GM18867 (cell line): ENCODE data around the gene DNAH12.
"Not testable (repeated sequence)": the region's sequence is repeated elsewhere in the genome, so short reads cannot be mapped to it uniquely, and the experiment has no call there.

Source experiments
- ATAC-seq: cut with Tn5 transposase; IDR thresholded peaks from one replicate; pipeline ENCODE4 v1.9.1; 2021; ENCODE audit warnings: mild to moderate bottlenecking, moderate library complexity; ENCODE audit not compliant: unreplicated experiment

The DNAH12 gene

DNA sequence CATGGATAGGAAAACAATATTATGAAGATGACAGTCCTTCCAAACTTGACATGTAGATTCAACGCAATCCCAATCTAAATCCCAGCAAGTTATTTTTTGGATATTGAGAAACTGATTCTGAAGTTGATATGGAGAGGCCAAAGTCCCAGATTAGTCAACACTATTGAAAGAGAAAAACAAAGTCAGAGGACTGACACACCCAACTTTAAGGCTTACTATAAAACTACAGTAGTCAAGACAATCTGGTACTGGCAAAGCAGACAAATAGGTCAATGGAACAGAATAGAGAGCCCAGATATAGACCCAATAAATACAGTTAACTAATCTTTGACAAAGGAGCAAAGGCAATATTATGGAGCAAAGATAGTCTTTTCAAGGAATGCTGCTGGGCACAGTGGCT is 132.4 kb downstream of the DNAH12 start:
- ATAC-seq, result no peak

DNA sequence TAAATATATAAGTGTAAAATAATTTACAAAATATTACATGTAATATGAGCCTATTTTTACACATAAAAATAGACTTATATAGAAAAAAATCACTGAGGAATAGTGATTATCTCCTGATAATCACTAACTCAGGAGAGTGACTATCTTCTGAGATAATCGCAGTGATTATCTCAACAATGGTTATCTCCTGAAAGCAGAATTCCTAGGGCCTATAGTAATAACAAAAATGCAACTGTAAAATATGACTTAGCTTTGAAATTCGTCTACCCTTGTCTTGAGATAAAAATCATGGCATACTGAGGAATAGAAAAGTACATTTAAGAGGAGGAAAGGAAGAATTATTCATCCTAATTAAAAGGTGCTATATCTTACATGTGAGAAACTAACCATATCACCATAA is 134.7 kb downstream of the DNAH12 start:
- no peak for ATAC-seq

DNA sequence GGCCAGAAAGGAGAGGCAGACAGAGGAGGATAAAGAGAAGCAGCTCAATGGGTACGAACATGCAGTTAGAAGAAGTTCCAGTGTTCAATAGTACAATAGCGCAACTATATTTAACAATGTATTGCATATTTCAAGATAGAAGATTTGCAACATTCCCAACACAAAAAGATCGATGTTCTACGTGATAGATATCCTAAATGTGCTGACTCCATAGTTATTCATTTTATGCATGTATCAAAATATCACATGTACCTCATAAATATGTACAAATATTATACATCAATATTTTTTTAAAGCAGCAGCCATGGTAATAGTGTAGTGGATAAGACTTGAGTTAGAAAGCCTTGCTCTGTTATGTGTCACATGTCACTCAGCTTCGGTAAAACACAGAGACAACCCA is 141.5 kb downstream of the DNAH12 start:
- no peak for ATAC-seq

DNA sequence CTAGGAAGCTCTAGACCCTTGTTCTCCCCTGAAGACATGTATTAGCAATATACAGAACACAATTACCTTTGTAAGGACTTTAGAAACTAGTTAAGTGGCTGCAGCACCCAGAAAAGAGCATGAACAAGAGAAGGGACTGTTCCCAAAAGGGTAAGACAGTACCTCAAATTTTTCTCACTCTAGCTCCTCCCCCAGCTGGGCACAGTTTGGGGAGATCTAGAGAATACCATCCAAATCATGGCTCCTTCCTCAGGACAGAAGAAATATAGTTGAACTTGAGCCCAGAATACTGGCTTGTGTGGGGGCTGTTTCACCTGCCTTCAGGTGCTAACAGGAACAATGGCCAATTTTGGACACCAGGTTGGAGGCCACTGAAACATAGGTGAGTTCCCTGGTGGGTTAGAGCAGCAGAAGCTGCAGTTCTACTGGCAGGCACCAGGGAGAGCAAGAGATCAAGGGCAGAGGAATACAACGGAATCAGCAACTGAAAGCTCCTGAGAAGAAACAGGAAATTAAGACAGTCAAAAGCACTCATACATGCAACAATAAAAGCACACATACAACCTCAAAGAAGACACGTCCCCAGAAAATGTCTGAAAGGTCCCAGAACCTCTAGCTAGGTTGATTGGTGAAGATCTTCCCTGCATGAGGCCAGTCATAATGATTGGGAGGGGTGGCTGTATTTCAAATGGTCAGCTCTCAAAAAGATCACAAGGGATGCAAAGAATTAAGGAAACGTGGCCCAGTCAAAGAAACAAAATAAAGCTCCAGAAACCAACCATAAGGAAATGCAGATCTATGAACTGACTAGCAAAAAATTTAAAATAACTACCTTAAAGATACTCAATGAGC is 146.7 kb downstream of the DNAH12 start:
- peak; percentile 99 for ATAC-seq

DNA sequence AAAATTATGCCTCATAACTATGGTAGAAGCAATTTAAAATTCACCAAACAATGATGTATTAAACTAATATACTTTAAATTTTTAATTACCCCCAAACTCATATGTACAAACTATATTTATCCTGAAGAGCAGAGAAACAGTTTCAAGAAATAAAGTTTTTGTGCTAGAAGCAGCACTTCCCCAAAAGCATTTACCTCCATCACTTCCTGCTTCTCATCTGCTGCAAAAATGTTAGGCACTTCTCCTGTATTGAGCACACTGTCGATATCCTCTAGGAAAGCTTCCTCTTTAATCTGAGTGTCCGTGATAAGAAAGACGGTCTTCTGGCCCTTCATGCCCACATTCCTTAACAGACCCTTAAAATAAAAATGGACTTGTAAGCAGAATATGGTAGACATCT is 150.2 kb downstream of the DNAH12 start:
- no peak for ATAC-seq

DNA sequence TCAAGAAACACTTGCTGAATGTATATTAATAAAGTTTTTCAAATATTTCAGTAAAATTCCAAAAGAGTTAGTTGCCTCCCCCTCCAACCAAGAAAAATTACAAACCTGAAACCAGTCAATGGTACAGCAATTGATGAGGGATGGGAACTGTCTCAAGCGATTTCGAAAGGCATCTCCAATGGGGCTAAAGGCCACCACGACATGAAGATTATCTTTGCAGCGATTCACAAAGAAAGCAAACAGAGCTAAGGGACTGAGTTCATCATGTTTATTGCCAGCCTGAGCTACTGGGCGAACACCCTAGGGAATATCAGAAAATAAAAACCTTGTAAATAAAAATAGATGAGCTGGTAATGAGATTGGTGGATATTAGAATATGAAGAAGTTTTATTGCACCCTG is 152.4 kb downstream of the DNAH12 start:
- no peak for ATAC-seq

DNA sequence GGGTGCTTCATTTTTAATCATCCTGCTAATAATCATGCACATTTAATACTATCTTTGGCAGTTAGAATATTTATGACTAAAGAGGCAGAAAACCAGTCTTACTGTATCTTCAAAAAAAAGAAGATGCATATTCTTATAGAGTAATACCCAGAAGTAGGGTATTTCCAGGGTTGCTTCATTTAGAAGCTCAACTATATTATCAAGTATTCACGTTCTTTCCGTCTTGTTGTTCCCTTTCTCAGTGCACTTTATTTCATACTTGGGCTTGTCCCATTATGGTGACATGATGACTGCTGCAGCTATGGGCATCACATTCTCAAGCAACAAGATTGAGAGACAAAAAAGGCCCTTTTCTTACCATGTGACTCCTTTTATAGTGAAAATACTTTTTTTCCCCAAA is 154.9 kb downstream of the DNAH12 start:
- ATAC-seq, result no peak

DNA sequence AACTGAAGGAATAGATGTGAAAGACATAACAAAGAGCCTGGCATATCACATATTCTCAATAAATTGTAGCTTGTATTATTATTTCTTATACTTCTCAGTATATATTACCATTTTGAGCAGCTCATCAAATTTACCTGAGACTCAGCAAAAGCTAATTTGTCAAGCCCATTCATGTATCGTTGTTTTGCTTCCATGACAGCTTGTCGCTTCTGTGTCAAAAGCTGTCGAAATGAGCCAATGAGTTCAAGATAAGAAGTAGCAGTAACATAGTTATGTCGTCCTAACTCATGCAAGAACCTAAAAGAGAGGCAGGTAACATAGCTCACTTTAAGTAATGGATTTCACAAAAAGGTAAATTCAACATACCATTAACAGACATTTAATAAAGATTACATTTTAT is 157.8 kb downstream of the DNAH12 start:
- no peak for ATAC-seq

DNA sequence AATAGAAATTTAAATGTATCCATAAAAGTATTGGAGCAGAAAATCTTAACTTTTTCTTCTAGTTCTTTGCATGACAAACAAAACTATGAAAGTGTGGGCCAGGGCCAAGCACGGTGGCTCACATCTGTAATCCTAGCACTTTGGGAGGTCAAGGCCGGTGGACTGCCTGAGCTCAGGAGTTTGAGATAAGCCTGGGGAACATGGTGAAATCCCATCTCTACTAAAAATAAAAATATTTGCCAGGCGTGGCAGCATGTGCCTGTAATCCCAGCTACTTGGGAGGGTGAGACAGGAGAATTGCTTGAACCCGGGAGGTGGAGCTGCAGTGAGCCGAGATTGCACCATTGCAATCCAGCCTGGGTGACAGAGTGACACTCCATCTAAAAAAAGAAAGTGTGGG is 158.6 kb downstream of the DNAH12 start:
- no peak for ATAC-seq

DNA sequence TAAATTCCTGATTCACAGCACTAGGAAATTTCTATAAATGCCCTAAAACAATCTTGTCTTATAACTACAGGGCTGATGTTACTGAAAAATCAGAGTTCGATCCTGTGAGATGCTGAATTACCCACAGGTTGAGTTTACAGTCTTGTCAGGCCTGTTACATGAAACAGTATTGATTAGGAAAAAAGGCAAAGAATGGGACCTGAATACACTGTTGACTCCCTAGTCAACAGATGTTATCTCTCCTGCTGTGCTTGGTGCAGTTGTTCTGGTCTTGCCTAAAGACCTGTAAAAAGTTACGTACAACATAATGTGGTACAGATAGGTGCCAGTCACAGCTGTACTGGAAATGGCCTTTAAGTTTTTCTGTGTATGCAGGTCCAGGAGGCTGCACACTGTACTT is 160.3 kb downstream of the DNAH12 start:
- ATAC-seq, result no peak

DNA sequence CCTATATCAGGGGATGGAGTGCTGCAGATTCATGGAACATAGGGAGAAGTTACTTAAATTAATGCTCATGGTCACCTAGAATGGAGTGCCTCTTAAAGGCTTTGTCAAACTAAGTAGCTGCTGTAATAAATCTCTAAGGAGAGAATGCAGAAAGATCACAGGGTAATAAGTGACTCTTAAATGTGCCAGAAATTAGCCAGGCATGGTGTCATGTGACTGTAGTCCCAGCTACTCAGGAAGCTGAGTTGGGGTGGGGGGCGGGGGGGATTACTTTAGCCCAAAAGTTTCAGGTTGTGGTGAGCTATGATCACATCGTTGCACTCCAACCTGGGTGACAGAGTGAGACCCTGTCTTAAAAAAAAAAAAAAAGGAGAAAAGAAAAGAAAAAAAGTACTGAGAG is 160.7 kb downstream of the DNAH12 start:
- no peak for ATAC-seq

DNA sequence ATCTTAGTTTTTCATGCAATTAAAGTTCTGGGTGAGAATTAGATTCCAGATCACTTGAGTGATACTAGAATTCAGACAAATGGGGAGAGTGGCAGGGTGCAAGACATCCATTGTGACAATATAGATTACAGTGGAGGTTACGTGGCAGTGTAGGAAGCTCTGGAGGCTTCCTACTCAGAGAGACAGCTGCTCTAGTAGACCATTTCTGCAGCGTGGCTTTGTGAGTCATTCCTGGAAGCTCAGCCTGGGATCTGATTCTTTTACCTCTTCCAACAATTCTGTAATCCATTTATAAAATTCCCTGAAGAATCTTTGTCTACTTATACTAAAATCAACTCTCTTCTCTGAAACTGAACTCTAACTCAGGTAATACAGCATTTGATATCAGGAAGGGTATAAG is 161.2 kb downstream of the DNAH12 start:
- no peak for ATAC-seq

DNA sequence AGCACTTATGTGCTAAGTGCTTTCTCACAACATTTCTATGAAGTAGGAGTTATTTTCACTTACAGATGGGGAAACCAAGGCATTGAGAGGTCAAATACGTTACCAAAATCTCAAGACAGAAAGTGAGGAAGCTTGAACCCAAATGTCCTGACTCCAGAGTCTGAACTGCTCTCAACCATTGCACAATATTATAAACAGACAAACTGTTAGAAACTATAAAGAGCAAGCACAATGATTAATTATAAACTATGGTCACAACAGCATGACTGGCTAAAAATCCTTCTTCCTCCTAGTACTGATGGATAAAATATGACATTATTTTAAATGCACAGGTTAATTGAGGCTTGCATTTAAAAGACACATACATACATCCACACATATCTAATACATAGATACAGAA is 173.8 kb downstream of the DNAH12 start:
- ATAC-seq, result no peak

DNA sequence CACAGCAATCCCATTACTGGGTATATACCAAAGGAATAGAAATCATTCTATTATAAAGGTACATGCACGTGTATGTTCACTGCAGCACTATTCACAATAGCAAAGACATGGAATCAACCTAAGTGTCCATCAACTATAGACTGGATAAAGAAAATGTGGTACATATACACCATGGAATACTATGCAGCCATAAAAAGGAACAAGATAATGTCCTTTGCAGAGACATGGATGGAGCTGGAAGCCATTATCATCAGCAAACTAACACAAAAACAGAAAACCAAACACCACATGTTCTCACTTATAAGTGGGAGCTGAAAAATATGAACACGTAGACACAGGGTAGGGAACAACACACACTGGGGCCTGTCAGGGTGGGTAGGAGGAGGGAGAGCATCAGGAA is 179.1 kb downstream of the DNAH12 start:
- not testable (repeated sequence) for ATAC-seq

DNA sequence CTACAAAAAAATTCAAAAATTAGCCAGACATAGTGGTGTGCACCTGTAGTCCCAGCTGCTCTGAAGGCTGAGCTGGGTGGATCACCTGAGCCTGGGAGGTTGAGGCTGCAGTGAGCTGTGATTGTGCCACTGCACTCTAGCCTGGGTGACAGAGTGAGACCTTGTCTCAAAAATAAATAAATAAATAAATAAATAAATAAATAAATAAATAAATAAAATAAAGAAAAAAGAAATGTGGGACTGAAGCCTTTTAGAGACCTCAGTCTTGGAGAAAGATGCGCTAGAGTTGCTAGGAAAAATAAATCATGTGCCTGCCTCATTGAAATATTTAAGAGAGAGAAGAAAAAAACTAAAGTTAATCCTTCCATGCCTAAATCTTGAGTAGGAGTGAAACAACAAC is 187.9 kb downstream of the DNAH12 start:
- not testable (repeated sequence) for ATAC-seq

DNA sequence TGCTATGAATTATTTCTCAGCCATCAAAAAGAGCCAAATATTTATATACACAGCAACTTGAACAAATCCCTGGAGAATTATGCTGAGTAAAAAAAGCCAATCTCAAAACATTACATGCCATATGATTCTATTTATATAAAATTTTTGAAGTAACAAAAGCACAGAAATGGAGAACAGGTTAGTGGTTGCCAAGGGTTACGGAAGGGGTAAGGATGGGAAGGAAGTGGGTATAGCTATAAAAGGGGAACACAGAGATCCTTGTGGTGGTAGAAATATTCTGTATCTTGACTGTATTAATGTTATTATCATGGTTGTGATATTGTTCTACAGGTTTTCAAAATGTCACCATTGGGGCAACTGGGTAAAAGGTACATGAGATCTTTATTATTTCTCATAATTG is 189.4 kb downstream of the DNAH12 start:
- no peak for ATAC-seq

DNA sequence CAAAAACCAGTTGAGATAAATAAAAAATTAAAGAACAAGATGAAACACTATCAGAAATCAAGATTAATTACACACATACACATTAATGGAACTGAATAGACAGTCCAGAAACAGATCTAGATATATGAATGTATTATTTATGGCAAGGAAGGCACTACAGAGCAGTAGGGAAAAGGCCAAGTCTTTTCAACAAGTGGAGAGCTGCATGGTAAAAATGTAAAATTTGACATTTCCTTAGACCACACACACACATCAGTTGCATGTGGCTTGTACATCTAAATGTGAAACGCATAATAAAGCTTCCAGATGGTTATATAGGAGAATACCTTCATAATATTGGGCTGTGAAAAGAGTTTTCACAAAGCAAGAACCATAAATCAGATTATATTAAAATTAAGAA is 193.9 kb downstream of the DNAH12 start:
- no peak for ATAC-seq

DNA sequence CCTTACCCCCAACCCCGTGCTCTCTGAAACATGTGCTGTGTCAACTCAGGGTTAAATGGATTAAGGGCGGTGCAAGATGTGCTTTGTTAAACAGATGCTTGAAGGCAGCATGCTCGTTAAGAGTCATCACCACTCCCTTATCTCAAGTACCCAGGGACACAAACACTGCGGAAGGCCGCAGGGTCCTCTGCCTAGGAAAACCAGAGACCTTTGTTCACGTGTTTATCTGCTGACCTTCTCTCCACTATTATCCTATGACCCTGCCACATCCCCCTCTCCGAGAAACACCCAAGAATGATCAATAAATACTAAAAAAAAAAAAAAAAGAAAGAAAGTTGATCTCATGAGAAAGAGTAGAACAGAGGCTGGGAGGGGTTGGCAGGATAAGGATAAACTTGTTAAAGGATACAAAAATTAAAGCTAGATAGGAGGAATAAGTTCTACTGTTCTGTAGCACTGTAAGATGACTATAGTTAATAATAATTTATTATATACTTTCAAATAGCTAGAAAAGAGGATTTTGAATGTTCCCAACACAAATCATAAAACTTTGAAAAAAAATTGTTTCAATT is 205.0 kb downstream of the DNAH12 start:
- not testable (repeated sequence) for ATAC-seq

DNA sequence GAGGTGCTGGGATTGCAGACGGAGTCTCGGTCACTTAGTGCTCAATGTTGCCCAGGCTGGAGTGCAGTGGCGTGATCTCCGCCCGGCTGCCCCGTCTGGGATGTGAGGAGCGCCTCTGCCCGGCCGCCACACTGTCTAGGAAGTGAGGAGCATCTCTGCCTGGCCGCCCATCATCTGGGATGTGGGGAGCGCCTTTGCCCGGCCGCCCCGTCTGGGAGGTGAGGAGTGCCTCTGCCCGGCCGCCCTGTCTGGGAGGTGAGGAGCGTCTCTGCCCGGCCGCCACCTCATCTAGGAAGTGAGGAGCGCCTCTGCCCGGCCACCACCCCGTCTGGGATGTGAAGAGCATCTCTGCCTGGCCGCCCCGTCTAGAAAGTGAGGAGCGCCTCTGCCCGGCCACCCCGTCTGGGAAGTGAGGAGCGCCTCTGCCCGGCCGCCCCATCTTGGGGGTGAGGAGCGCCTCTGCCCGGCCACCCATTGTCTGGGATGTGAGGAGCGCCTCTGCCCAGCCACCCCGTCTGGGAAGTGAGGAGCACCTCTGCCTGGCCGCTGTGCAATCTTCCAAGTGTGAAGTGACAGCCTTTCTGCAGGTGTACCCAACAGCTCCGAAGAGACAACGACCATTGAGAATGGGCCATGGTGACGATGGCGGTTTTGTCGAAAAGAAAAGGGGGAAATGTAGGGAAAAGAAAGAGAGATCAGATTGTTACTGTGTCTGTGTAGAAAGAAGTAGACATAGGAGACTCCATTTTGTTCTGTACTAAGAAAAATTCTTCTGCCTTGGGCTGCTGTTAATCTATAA is 205.7 kb downstream of the DNAH12 start:
- not testable (repeated sequence) for ATAC-seq

DNA sequence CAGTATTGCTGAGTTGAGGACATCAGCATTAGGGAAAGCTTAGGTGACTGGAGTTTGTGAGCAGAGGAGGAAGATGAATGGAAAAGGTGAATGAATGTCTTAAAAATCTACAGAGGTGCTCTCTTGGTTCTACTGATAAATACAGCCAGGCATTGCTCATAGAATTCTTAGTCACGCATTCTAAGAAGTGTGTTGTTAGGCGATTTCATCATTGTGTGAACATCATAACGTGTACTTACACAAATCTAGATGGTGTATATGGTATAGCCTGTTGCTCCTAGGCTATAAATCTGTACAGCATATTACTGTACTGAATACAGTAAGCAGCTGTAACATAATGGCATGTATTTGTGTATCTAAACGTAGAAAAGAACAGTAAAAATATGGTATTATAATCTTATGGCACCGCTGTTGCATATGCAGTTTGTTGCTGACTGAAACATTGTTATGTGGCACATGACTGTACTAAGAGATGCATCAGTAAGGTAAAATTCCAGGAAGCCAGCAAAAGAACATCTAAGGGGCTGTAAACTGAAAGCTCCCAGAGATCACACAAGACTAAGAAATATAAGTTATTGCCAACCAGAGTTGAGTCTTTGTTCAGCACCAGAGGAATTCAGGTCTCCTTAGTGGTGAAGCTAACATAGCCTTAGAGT is 208.7 kb downstream of the DNAH12 start:
- ATAC-seq, result no peak

DNA sequence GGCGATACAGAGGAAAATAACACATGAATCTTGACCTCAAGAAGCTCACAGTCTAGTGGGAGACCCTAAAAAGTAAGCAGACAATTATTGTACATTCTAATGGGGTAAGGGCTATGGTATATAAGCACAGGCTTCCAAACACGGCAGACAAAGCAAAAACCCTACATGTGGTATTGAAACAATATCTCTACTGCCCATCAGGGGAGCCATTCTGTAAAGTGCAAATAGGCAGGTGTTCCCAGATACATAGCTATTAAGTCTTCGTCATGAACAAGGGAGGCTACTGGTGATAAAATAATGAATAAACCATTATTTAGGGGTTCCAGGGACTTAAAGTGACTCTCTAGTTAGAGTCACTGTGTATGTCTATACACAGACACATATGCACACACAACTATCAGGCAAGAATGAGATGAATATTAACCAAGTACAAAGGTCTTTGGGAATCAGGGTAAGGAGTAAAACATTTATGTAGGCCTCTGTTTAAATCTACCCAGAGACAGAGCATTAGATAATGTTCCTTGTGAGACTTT is 213.0 kb downstream of the DNAH12 start:
- ATAC-seq, result no peak
